RWPE1 (cell line): ENCODE data around the gene TEX22.

ENCODE experiments used
- CTCF ChIA-PET: fragments of 350-600 bp; sonication (Branson Sonifier 250); formaldehyde crosslinking; extraction: SDS; loops from one replicate; lab custom pipeline; 2021; lab: Yijun Ruan, JAX
- POLR2A ChIA-PET: fragments of 400-600 bp; formaldehyde crosslinking; extraction: SDS; loops from one replicate; lab custom pipeline; 2020; ENCODE audit warnings: antibody characterized with exemption; ENCODE audit not compliant: low non-redundant PET; lab: Yijun Ruan, JAX
- DNase-seq: peaks from one replicate; pipeline ENCODE4 v3.0.0; 2012; ENCODE audit warnings: low spot score
- H3K27ac ChIP-seq: fragments of 450-650 bp; 2 replicates; pipeline ENCODE4 v1.5.1; 2017
- CTCF ChIP-seq: fragments of 450-650 bp; conservative IDR thresholded peaks from 2 replicates; pipeline ENCODE4 v1.5.1; 2017; ENCODE audit warnings: low read depth, mild to moderate bottlenecking

TEX22 gene

GRCh38 chr14:105351920-105352851 lies 46.2 kb upstream of the TEX22 start:
- CTCF ChIA-PET, result interaction anchor here (0.6 to 2.1 kb wide), 7 partner anchors 9 to 149 kb away, joined by 3 to 7 read pairs (median 5); no protein-coding TSS in a partner anchor
- POLR2A ChIA-PET, result no interaction called here
- peak overlapping the region; percentile 62 for H3K27ac ChIP-seq
- peak; percentile 90 for DNase-seq
- TF ChIP-seq CTCF, result peak; percentile 84

DNA sequence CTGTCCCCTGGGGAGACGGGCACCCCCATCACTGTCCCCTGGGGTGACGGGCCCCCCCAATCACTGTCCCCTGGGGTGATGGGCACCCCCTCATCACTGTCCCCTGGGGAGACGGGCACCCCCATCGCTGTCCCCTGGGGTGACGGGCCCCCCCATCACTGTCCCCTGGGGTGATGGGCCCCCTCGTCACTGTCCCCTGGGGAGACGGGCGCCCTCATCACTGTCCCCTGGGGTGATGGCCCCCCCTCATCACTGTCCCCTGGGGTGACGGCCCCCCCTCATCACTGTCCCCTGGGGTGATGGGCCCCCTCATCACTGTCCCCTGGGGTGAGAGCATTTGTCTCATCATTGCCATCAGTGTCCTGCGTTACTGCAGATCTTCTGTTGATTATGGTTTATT lies 45.2 kb upstream of the TEX22 start:
- no peak overlapping the region for H3K27ac ChIP-seq
- TF ChIP-seq CTCF, result no peak
- no peak for DNase-seq
- ChIA-PET CTCF (no interaction called here), POLR2A (no interaction called here)

GRCh38 chr14:105354541-105354940 lies 43.8 kb upstream of the TEX22 start:
- DNase-seq, result no peak
- ChIA-PET POLR2A (no interaction called here), CTCF (no interaction called here)
- TF ChIP-seq CTCF, result no peak
- H3K27ac ChIP-seq, result peak overlapping the region; percentile 20

- DNase-seq, result no peak
- no peak for TF ChIP-seq CTCF
- H3K27ac ChIP-seq, result no peak overlapping the region
- CTCF ChIA-PET, result no interaction called here
- POLR2A ChIA-PET, result no interaction called here
Observed at GRCh38 chr14:105355049-105355575, 43.2 kb upstream of the TEX22 start.

DNA sequence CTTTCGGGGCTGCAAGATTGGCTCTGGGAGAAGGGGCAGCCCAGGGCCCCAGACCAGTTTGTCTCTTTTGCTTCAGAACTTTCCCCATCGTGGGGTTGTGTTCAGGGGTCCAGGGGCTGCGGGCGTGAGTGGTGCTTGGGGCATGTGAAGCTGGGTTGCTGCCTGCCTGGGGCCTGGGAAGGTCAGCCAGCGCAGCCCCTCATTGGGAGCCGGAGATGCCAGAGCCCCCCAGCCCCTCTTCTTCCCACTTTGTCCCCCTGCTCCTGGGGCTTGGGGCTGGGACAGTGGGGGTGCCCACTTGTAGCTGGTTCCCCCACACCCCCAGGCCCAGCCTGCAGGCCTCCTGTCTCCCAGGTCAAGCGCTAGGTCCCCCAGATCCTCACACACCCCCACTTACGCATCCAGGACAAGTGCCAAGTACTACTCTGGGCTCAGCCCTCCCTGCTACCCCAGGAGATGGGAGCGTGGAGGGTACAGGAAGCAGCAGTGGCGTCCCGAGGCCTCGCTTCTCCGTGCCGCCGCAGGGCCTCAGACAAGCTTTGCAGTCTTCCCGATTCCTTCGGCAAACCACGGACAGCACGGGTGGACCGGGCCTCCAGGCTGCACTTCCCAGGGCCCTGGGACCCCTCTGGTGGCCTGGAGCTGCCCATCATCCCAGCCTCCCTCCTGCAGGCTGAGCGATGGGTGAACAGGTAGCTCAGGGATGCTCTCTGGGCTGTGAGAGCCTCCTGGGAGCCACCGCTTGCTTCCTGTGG lies 42.3 kb upstream of the TEX22 start:
- CTCF ChIA-PET, result no interaction called here
- POLR2A ChIA-PET, result no interaction called here
- no peak for DNase-seq

More for the DNA sequence above, 42.3 kb upstream of the TEX22 start:
- no peak for TF ChIP-seq CTCF
- H3K27ac ChIP-seq, result no peak overlapping the region
